IMR-90 (cell line): Measurements from ENCODE around the gene TMPRSS11E.

Experiments used
- CEBPB ChIP-seq: IDR thresholded peaks from 2 replicates; pipeline ENCODE4 v1.6.1; 2012; ENCODE audit warnings: low read depth, low read length, improper control_type of control experiment
- CTCF ChIP-seq: conservative IDR thresholded peaks from 2 replicates; pipeline ENCODE4 v1.5.1; 2012; ENCODE audit warnings: mild to moderate bottlenecking, low read depth, low read length, improper control_type of control experiment
- POLR2A ChIP-seq: IDR thresholded peaks from 2 replicates; pipeline ENCODE4 v1.6.1; 2012; ENCODE audit warnings: mild to moderate bottlenecking, low read depth, low read length
- RAD21 ChIP-seq: IDR thresholded peaks from 2 replicates; pipeline ENCODE4 v1.6.1; 2012; ENCODE audit warnings: low read length, improper control_type of control experiment
- RFX5 ChIP-seq: IDR thresholded peaks from 2 replicates; pipeline ENCODE4 v1.8.0; 2012; ENCODE audit warnings: low read depth, mild to moderate bottlenecking, low read length, moderate library complexity
- SMC3 ChIP-seq: fragments of 150-350 bp; IDR thresholded peaks from 2 replicates; pipeline ENCODE4 v1.6.1; 2016; ENCODE audit warnings: low read depth, mild to moderate bottlenecking, antibody characterized with exemption, low read length, moderate library complexity

- TF ChIP-seq SMC3, result no peak
- no peak for TF ChIP-seq POLR2A
- no peak for TF ChIP-seq RFX5
- no peak for TF ChIP-seq CEBPB
- TF ChIP-seq RAD21, result no peak
- TF ChIP-seq CTCF, result no peak
Observed at GRCh38 chr4:68447201-68447600, at the start of gene TMPRSS11E.
